GM21737 (cell line): Measurements from ENCODE around the gene PARP8.

Source experiments
- ATAC-seq: cut with Tn5 transposase; IDR thresholded peaks from one replicate; pipeline ENCODE4 v1.9.1; 2021; ENCODE audit warnings: mild to moderate bottlenecking, moderate library complexity; ENCODE audit not compliant: unreplicated experiment

PARP8 gene

GRCh38 chr5:50832657-50833284 lies 166.3 kb downstream of the PARP8 start:
- ATAC-seq: no peak

GRCh38 chr5:50836356-50836755 lies 169.9 kb downstream of the PARP8 start:
- no peak for ATAC-seq

GRCh38 chr5:50839472-50839871 lies 173.0 kb downstream of the PARP8 start:
- ATAC-seq: no peak

DNA sequence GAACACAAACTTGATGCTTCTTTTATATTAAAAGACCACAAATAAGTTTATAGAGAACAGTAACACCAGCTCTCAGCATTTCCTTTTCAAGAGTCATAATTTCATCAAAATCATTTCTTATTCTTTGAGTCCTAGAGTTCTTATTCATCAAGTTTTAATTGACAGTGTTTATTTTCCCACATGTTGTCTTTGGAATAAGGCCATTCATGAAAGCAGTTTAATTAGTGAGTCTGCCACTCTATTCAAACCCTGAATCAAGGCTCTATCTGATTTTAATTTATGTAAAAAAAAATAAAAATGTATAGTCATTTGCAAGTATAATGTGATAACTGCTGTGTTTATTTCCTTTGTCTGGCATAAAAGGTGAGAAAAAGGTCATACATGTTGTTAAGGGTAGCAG lies 176.7 kb downstream of the PARP8 start:
- no peak for ATAC-seq

DNA sequence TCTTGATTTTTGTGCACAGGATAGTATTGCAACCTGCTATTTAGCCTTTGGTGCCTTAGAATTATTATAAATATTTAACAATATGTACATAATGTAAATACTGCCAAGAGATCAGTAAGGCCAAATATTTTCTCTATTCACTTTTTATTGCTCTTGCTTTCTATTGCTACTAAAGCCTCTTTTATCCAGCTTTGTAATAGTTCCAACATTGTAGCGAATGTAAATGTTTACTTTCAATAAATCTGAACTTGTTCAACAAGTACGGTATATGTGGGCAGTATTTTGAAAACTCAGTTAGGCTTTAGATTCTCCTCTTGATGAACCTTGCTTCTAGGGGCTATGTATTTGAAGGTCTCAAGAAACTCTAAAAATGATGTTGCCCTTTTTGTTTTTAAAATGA lies 179.8 kb downstream of the PARP8 start:
- no peak for ATAC-seq

GRCh38 chr5:50849554-50849953 lies 183.1 kb downstream of the PARP8 start:
- no peak for ATAC-seq

GRCh38 chr5:50853151-50853550 lies 186.7 kb downstream of the PARP8 start:
- peak; percentile 86 for ATAC-seq

DNA sequence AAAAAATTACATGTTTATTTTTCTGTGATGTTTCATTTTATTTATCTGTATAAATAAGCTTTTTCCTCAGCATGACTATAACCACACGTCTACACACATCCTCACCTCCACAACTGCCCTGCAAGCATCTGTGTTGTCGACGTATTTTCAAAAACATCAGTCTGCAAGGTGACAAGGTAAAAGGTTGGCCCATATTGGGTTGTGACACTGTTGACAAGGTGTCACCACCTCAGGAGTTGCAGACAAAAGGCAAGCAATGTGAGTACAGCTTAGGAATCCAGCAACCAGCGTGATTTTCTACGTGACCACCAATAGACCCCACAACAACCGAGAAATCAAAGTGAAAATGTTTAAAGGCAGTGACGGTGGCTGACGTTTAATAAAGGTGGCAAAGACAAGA lies 187.6 kb downstream of the PARP8 start:
- ATAC-seq: no peak

GRCh38 chr5:50855001-50855400 lies 188.6 kb downstream of the PARP8 start:
- no peak for ATAC-seq

DNA sequence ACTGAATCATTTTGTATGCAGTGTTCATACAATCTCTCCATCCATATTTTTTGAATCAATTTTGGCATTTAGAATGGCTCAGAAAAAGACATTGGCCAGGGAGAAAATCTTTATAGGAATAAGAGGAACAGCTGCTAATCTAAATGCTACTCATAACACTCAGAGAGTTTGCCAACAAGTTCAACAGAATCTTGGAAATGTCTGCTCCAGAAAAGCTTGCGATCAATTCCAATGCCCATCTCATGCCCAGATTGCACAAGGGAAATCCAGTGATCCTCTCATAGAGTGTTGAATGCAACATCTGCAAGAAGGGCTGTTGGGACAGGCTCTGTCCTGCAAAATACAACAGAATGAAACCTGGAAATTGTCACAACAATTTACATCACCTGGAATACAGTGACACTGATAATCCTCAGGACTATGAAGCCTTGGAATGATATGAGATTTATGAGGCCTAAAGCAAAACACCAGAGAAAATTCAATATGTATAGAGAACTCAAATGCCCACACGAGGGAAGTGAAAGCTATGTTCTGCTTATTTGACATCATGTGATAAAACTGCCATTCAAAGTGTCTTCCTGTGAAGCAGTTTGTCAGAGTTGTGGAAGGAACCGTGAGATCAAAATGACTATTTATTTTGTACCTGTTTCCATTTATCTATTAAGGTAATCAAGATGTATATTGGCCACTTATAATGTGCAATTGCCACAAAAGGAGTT lies 190.1 kb downstream of the PARP8 start:
- ATAC-seq: peak; percentile 50

DNA sequence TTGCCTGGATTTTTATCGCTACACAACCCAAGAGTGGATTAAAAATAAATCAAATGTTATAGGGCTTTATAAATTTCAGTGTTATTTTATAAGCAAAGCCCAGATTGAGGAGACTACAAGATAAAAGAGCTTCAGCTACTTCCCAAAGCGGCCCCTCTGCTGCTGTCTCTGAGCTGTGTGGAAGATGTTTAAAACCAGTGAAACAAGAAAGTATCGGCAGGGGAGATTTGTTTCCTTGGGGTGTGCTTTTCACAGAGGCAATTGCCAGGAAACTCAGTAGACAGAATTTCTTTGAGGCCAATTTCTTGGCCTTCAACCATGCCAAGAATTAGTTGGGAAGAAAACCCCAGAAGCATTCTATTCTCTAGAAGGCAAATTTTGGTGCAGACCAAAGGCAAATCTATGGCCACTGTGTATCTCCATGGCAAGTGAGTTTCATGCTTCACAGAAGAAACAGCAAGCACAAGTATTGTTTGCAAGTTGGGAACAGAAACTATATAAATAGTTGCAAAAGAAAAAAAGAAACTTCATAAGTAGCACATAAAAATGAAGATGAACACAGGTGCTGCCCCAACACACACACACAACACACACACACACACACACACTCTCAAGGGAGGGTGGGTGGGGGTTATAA lies 197.2 kb downstream of the PARP8 start:
- ATAC-seq: no peak

- no peak for ATAC-seq
Measured at GRCh38 chr5:50864466-50864865, 198.0 kb downstream of the PARP8 start.

DNA sequence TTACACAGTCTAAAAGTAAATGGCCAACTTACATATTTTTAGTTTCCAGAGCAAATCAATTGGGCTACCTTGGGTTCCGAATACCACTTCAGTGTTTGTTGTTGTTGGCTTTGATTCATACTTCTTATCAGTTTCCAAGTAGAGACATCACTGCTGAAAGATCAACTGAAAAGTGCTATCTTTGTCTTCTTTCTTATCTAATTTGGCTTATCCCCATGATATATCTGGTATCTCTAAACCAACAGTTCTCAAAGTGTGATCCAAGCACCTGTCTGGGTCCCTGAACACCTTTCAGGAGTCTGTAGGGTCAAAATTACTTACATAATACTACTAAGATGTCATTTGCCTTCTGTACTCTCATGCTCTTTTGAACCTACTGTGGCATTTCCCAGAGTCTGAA lies 200.0 kb downstream of the PARP8 start:
- no peak for ATAC-seq

- ATAC-seq: no peak
Measured at GRCh38 chr5:50867140-50867539, 200.7 kb downstream of the PARP8 start.

GRCh38 chr5:50873595-50874277 lies 207.3 kb downstream of the PARP8 start:
- no peak for ATAC-seq

- ATAC-seq: no peak
Measured at GRCh38 chr5:50874306-50875001, 208.0 kb downstream of the PARP8 start.

- no peak for ATAC-seq
Measured at GRCh38 chr5:50875002-50875344, 208.5 kb downstream of the PARP8 start.

- no peak for ATAC-seq
Measured at GRCh38 chr5:50878470-50878869, 212.0 kb downstream of the PARP8 start.

DNA sequence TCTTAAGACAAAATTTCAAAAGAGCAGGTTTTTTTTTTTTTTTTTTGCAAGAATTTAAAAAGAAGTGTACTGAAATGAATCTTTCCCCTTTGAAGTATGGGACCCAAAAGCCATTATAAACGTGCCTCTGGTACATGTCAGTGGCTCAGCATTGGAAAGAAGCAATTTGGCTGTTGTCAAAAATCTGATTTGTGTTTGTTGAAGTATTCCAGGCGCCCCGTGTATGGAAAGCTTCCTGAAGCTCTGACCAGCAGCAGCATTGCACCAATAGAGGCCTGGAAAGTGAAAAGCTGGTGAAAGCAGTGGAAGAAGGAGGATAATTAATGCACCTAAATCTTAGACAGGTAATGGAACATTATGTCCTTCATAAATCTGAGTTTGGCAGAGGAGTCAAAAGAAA lies 215.0 kb downstream of the PARP8 start:
- ATAC-seq: no peak

GRCh38 chr5:50886657-50887345 lies 220.4 kb downstream of the PARP8 start:
- ATAC-seq: no peak
